GM23338 (cell line): ENCODE measurements around the gene SAC3D1. TPM values are rescaled to one million over a fixed set of nuclear protein-coding genes. Genes with fewer than 3 reads are reported as not detected.

Source experiments
- ATAC-seq: fragments of 200-7000 bp; cut with Tn5 transposase; 3 replicates; pipeline ENCODE4 v1.9.1; 2020
- DNase-seq: peaks from one replicate; pipeline ENCODE4 v3.0.0-alpha.2; 2015; ENCODE audit warnings: low spot score
- H2AFZ ChIP-seq: fragments of 200-600 bp; sonication (generic); 2 replicates; pipeline ENCODE4 v1.8.0; 2016; ENCODE audit warnings: antibody characterized with exemption, mild to moderate bottlenecking, moderate library complexity
- H3F3A ChIP-seq: fragments of 200-600 bp; sonication (generic); replicated peaks from 2 replicates; pipeline ENCODE4 v1.8.0; 2017; ENCODE audit warnings: antibody characterized with exemption, mixed run types, low read depth
- H3K27ac ChIP-seq: fragments of 200-600 bp; sonication (generic); 2 replicates; pipeline ENCODE4 v1.6.1; 2016; ENCODE audit warnings: low read depth
- H3K27me3 ChIP-seq: fragments of 200-600 bp; sonication (generic); 2 replicates; pipeline ENCODE4 v1.8.0; 2016; ENCODE audit warnings: mild to moderate bottlenecking, mixed run types, moderate library complexity; ENCODE audit not compliant: insufficient read depth
- H3K36me3 ChIP-seq: fragments of 200-600 bp; sonication (generic); 2 replicates; pipeline ENCODE4 v1.8.0; 2016; ENCODE audit warnings: mild to moderate bottlenecking; ENCODE audit not compliant: insufficient read depth
- H3K4me1 ChIP-seq: fragments of 200-600 bp; sonication (generic); 2 replicates; pipeline ENCODE4 v1.8.0; 2016; ENCODE audit warnings: mild to moderate bottlenecking, moderate library complexity; ENCODE audit not compliant: insufficient read depth
- H3K4me2 ChIP-seq: fragments of 200-600 bp; sonication (generic); 2 replicates; pipeline ENCODE4 v1.7.1; 2017; ENCODE audit warnings: mixed run types
- H3K4me3 ChIP-seq: fragments of 200-600 bp; sonication (generic); 2 replicates; pipeline ENCODE4 v1.6.1; 2016; ENCODE audit warnings: mixed run types
- H3K79me2 ChIP-seq: fragments of 200-600 bp; sonication (generic); replicated peaks from 2 replicates; pipeline ENCODE4 v1.8.0; 2017; ENCODE audit warnings: mild to moderate bottlenecking; ENCODE audit not compliant: insufficient read depth
- H3K9me2 ChIP-seq: fragments of 200-600 bp; sonication (generic); 2 replicates; pipeline ENCODE4 v1.8.0; 2017; ENCODE audit not compliant: insufficient read depth
- H4K20me1 ChIP-seq: fragments of 200-600 bp; sonication (generic); replicated peaks from 2 replicates; pipeline ENCODE4 v1.8.0; 2017; ENCODE audit warnings: mild to moderate bottlenecking; ENCODE audit not compliant: insufficient read depth
- H3K27ac Mint-ChIP-seq: 2 replicates; pipeline ENCODE4 v1.8.0; 2020; ENCODE audit warnings: inconsistent platforms, mild to moderate bottlenecking, moderate library complexity, mixed read lengths
- H3K27me3 Mint-ChIP-seq: 3 replicates; pipeline ENCODE4 v1.8.0; 2022; ENCODE audit warnings: low read depth, mild to moderate bottlenecking, moderate library complexity, mixed read lengths, inconsistent platforms; ENCODE audit not compliant: insufficient read depth, poor library complexity
- H3K36me3 Mint-ChIP-seq: 3 replicates; pipeline ENCODE4 v1.8.0; 2021; ENCODE audit warnings: low read depth, mild to moderate bottlenecking, inconsistent platforms, moderate library complexity, mixed read lengths
- H3K4me1 Mint-ChIP-seq: 3 replicates; pipeline ENCODE4 v1.8.0; 2020; ENCODE audit warnings: mild to moderate bottlenecking, inconsistent platforms, mixed read lengths
- H3K4me3 Mint-ChIP-seq: 3 replicates; pipeline ENCODE4 v1.8.0; 2021; ENCODE audit warnings: moderate library complexity, mild to moderate bottlenecking, inconsistent platforms, mixed read lengths
- H3K9me3 Mint-ChIP-seq: 3 replicates; pipeline ENCODE4 v1.8.0; 2020; ENCODE audit warnings: moderate library complexity, mild to moderate bottlenecking, inconsistent platforms, mixed read lengths
- CREB1 ChIP-seq: fragments of 250-450 bp; sonication (Bioruptor Pico); IDR thresholded peaks from 2 replicates; pipeline ENCODE4 v1.5.0; 2020; ENCODE audit warnings: low read depth, mild to moderate bottlenecking, moderate library complexity
- CTCF ChIP-seq, 2 experiments: fragments of 200-600 bp in 1 of 2; sonication (generic) in 1 of 2; conservative IDR thresholded peaks; 2 replicates each; pipeline versions ENCODE4 v1.5.1 to v1.6.1; 2016 to 2017; ENCODE audit warnings: antibody characterized with exemption in 2 of 2, low read depth in 2 of 2, mild to moderate bottlenecking in 2 of 2, moderate library complexity in 1 of 2
- EZH2 ChIP-seq: fragments of 200-600 bp; sonication (generic); IDR thresholded peaks from one replicate; pipeline ENCODE4 v1.8.0; 2017; ENCODE audit warnings: antibody characterized with exemption, mild to moderate bottlenecking, low read depth; ENCODE audit not compliant: unreplicated experiment
- EZH2phosphoT487 ChIP-seq: fragments of 200-600 bp; sonication (generic); IDR thresholded peaks from one replicate; pipeline ENCODE4 v1.8.1; 2018; ENCODE audit warnings: antibody characterized with exemption; ENCODE audit not compliant: unreplicated experiment
- JUNB ChIP-seq: IDR thresholded peaks from one replicate; pipeline ENCODE4 v1.6.1; 2016; ENCODE audit warnings: antibody characterized with exemption; ENCODE audit not compliant: unreplicated experiment
- NANOG ChIP-seq: IDR thresholded peaks from 2 replicates; pipeline ENCODE4 v1.6.1; 2016; ENCODE audit warnings: antibody characterized with exemption, borderline replicate concordance
- STAT1 ChIP-seq: IDR thresholded peaks from one replicate; pipeline ENCODE4 v1.6.1; 2016; ENCODE audit warnings: antibody characterized with exemption; ENCODE audit not compliant: unreplicated experiment
- ZNF114 ChIP-seq: fragments of 250-450 bp; sonication (Bioruptor Pico); IDR thresholded peaks from 2 replicates; pipeline ENCODE4 v1.5.0; 2020; ENCODE audit warnings: mild to moderate bottlenecking, moderate library complexity
- ZNF331 ChIP-seq: fragments of 250-450 bp; sonication (Bioruptor Pico); IDR thresholded peaks from 2 replicates; pipeline ENCODE4 v1.5.0; 2020; ENCODE audit warnings: low read depth, mild to moderate bottlenecking, moderate library complexity
- ZNF462 ChIP-seq: fragments of 250-450 bp; sonication (Bioruptor Pico); IDR thresholded peaks from 2 replicates; pipeline ENCODE4 v1.5.0; 2020; ENCODE audit warnings: mild to moderate bottlenecking, moderate library complexity
- polyA plus RNA-seq: library from polyadenylated mRNA; unstranded; fragments of >200 nt; fragmentation: Nextera tagmentation; extraction: Ambion mirVana; gene quantifications from 2 replicates; pipeline ENCODE4 v1.2.1, GENCODE V29; 2016
- total RNA-seq: library from RNA; depleted of rRNA; stranded (reverse); fragments of >200 nt; shearing (Covaris generic); gene quantifications from 2 replicates; pipeline ENCODE4 v1.2.3, GENCODE V29; 2014

Gene SAC3D1
- total and polyA plus RNA-seq, 2 experiments from 2014 or later: 21.6 to 30.3 TPM

GRCh38 chr11:65017937-65018336 lies 23.1 kb upstream of the SAC3D1 start (continued):
- TF ChIP-seq ZNF462 (CRISPR knock-in tag) (no peak), ZNF331 (no peak), NANOG (no peak), STAT1 (no peak)

GRCh38 chr11:65019824-65020223 lies 21.2 kb upstream of the SAC3D1 start:
- H3K27ac Mint-ChIP-seq: no peak overlapping the region
- H3K4me3 ChIP-seq: no peak overlapping the region
- no peak overlapping the region for H3K4me3 Mint-ChIP-seq
- H3K36me3 ChIP-seq: no peaks in the 10 kb centered on the region
- H3K27me3 ChIP-seq: no peaks in the 10 kb centered on the region
- H3K27ac ChIP-seq: no peak overlapping the region
- DNase-seq (no peak), ATAC-seq (no peak)
- H3F3A ChIP-seq: 0 out of 2 replicates have a peak, but pooled peaks cover 6% of the 10 kb centered on the region
- H3K4me1 Mint-ChIP-seq: peaks cover 6% of the 10 kb centered on the region; the same call in 1 of the 3 replicates
- H3K4me2 ChIP-seq: no peak overlapping the region
- H3K4me1 ChIP-seq: no peaks in the 10 kb centered on the region; the same call in 1 of the 2 replicates
- no peaks in the 10 kb centered on the region; the same call in 2 of the 3 replicates for H3K9me3 Mint-ChIP-seq
- TF ChIP-seq CREB1 (CRISPR knock-in tag) (no peak), STAT1 (no peak), EZH2phosphoT487 (no peak), ZNF331 (no peak), NANOG (no peak), JUNB (no peak), CTCF (conservative IDR thresholded peaks at IDR 0.05; ENCODE audit: low read depth in 2 of 2) (no peak), ZNF114 (CRISPR knock-in tag) (no peak), EZH2 (no peak)
- H2AFZ ChIP-seq: no peak overlapping the region
- H3K9me2 ChIP-seq: no peaks in the 10 kb centered on the region
- H3K79me2 ChIP-seq: peaks cover 10% of the 10 kb centered on the region; the same call in 1 of the 2 replicates
- H3K36me3 Mint-ChIP-seq: peaks cover 42% of the 10 kb centered on the region
- peaks cover 8% of the 10 kb centered on the region for H3K27me3 Mint-ChIP-seq
- 0 out of 2 replicates have a peak, but pooled peaks cover 2% of the 10 kb centered on the region for H4K20me1 ChIP-seq
